GM19099 (cell line): ENCODE results near the gene FAM83D.

Experiments
- POLR2A ChIP-seq: IDR thresholded peaks from 3 replicates; pipeline ENCODE4 v1.6.1; 2011; ENCODE audit warnings: low read depth; ENCODE audit not compliant: insufficient read length; ENCODE audit errors: extremely low read depth

The FAM83D gene

DNA sequence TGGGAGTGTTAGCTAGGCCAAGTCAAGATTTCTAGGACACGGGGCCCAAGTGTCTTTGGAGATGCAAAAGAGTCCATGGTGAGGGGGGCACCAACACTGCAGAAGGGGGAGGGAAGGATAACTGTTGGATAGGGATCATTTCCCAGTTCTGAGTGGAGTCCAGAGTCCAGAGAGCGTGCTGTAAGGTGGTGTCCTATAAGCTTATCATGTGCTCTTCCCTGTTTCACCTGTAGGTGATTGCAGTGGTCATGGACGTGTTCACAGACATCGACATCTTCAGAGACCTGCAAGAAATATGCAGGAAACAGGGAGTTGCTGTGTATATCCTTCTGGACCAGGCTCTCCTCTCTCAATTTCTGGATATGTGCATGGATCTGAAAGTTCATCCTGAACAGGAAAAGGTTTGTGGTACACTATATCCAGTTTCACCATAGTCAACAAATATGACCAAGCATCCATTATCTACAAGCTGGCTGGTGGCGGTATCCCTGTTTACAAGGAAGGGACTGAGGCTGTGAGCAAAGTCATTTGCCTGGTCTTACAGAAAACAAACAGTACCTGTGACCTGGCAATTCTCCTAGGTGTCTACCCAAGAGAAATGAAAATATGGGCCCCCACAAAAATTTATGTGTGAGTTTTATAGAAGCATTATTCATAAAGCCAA lies 15.6 kb downstream of the FAM83D start:
- no peak for TF ChIP-seq POLR2A

DNA sequence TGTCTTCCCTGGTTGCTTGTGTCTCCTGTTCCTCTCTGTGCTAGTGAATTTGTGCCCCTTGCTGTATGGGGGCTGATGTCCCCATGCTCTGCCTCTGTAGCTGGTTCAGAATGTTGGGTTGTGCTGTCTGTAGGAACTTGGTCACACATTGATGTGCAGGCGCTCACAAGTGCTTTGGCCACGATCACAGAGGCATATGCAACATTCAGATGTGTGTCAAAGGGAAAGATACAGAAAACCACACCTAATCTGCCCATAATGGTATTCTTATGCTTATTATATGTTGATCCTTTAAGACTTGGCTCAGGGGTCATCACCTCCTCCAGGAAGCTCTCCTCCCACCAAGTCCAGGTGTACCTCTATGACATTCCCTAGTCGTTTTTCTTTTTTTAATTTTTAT lies 18.8 kb downstream of the FAM83D start:
- TF ChIP-seq POLR2A, result no peak

DNA sequence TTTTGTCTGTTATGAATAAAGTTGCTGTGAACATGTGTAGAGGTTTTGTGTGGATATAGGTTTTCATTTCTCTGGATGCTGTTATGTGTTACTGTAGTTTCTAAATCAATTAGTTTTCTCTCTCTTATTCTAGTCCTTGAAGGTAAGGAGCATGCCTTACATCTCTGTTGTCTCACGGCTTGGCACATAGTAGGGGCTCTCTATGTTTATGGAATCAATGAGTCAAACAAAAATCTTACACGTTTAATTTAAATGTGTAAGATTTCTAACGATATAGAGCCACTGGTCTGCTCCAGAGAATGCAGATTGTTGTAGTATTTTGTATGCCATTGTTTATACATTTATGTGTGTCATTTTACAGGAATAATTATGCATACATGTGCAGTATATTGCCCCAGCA lies 20.6 kb downstream of the FAM83D start:
- TF ChIP-seq POLR2A, result no peak

DNA sequence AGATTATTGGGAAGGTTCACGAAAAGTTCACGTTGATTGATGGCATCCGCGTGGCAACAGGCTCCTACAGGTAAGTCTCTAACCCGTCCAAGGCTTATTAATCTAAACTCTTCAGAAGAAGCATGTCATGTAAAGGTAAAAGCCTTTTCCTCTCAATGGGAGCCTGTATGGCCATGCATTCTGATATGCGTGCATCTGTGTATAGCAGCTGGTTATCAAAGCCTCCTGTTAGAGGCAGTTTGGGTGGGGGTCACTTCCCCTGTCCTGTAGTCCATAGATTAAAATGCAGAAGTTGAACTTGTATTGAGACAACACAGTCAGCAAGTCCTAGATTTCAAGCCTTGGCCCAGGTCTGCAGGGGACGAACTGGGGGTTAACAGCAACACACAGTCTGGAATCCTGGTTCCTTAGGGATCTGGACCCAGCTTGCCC lies 21.7 kb downstream of the FAM83D start:
- no peak for TF ChIP-seq POLR2A

DNA sequence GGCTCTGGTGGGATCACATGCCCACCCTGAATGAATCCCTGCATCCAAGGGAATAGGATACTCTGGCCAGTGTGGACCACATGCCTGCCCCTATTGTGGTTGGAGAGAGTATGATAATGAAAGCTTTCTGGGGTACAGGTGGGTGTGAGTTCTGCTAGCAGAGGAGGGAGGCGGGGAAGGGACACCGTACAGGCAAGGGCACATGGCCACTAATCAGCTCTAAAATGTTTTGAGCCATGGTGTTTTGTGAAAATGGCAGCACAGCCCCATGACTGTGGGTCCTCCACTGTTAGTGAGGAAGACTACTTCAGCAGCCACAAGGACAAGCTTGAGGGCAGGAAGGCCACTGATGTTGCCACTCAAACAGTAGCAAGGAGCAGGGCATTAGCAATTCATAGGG lies 24.0 kb downstream of the FAM83D start:
- no peak for TF ChIP-seq POLR2A

DNA sequence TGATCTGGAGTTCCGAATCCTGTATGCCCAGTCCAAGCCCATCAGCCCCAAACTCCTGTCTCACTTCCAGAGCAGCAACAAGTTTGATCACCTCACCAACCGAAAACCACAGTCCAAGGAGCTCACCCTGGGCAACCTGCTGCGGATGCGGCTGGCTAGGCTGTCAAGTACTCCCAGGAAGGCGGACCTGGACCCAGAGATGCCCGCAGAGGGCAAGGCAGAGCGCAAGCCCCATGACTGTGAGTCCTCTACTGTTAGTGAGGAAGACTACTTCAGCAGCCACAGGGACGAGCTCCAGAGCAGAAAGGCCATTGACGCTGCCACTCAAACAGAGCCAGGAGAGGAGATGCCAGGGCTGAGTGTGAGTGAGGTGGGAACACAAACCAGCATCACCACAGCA lies 25.4 kb downstream of the FAM83D start:
- TF ChIP-seq POLR2A, result no peak

DNA sequence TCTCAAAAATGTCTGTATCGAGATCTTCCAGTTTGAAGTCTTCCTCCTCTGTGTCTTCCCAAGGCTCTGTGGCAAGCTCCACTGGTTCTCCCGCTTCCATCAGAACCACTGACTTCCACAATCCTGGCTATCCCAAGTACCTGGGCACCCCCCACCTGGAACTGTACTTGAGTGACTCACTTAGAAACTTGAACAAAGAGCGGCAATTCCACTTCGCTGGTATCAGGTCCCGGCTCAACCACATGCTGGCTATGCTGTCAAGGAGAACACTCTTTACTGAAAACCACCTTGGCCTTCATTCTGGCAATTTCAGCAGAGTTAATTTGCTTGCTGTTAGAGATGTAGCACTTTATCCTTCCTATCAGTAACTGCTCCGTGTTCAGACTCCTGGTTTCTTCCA lies 25.9 kb downstream of the FAM83D start:
- TF ChIP-seq POLR2A, result no peak

DNA sequence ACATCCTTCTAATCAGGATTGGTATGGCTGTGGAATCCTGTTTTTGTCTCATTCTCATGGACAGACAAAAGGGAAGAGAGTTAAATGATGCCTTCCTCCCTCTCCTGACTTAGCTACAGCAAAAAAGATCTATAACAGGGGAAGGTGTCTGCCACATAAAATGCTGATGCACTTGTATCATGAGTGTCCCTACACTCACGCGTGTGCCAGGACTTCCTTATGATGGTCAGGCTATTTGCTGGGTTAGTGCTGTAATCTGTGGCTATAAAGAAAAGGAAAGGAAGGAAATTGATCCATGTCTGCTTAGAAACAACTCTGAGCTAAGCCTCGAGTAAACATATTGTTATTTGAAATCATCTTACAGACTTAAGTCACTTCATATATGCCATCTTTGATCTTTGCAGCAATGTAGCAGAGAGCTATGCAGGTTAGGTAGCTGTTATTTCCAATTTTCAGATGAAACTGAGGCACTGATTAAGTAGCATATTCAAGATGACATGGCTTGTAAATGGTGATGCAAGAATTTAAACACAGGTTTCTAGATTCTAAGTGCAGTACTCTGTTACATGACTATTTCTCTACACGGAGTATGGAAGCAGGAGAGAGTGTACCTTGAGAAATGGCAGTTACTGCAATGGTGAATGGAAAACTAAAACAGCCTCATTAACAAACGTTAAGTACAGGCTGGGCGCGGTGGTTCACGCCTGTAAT lies 27.6 kb downstream of the FAM83D start:
- no peak for TF ChIP-seq POLR2A

DNA sequence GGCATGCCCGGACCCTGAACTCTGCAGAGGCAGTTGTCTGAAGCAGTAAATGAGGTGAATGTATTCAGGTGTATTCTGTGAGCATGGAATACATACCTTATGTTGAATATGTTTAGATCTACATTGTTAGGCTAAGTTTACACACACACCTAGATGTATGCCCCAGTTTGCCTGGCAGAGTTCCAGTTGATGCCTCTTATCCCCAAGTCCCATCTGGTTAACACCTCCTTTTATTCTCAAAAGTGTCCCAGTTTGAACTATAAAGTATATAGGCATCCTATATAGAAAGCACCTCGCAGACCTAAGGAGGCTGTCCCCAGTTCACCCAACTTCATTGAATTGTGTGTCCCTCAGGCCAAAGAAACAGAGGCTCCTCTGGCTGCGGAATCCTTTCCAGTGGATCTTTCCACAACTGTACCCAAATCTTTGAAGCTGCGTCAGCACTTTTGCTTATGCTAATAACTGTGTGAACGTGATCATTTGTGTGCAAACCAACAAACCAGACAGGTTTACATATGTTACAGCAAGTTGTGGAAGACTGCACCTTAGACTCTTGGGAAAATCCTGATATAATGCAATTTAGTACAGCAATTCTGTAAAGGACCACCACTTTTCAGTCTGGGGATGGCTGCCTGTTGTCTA lies 31.1 kb downstream of the FAM83D start:
- no peak for TF ChIP-seq POLR2A

DNA sequence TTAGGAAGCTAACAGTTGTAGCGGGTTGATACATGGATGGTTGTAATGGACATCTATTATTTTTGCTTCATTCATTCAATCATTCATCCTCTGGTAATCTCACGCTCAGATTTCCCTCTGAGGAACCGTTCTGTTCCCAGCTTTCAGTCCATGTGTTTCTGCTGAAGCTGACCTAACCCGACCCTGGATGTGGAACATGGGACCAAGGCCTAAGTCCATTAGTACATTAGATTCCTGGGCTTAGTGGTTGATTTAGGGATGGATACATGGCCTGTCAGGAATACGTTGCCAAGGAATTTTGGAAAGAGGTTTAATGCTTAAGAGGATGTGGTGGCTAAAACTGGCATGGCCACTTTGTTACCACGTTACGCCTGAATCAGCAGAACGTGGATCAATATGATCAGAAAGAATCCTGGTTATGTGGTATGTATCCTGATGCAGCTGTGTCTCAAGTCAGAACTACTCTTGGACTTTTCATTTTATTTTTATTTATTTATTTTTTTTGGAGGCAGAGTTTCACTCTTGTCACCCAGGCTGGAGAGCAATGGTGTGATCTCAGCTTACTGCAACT lies 31.8 kb downstream of the FAM83D start:
- no peak for TF ChIP-seq POLR2A

DNA sequence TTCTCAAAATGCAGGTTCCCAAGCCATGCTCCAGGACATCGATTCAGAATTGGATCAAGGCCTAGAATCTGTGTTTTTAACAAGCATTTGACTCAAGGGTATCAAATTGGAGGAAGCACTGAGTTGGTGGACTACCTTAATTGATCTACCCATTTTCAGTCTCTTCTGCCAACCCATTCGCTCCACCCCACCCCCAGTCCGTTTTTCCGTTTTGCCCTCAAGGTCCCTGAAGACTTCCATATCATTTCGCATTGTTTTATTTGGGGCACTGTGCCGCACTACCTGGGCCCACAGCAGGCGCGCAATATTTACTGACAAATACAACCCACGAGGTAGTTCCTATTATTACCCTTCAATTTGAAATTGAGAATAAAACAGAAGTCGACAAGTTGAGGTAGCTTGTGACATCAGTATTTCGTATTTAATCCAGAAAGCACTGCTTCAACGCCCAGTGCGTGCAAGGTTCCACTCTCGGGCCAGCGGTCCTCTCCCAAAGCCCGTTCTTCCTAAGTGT lies 35.4 kb downstream of the FAM83D start:
- TF ChIP-seq POLR2A, result no peak

DNA sequence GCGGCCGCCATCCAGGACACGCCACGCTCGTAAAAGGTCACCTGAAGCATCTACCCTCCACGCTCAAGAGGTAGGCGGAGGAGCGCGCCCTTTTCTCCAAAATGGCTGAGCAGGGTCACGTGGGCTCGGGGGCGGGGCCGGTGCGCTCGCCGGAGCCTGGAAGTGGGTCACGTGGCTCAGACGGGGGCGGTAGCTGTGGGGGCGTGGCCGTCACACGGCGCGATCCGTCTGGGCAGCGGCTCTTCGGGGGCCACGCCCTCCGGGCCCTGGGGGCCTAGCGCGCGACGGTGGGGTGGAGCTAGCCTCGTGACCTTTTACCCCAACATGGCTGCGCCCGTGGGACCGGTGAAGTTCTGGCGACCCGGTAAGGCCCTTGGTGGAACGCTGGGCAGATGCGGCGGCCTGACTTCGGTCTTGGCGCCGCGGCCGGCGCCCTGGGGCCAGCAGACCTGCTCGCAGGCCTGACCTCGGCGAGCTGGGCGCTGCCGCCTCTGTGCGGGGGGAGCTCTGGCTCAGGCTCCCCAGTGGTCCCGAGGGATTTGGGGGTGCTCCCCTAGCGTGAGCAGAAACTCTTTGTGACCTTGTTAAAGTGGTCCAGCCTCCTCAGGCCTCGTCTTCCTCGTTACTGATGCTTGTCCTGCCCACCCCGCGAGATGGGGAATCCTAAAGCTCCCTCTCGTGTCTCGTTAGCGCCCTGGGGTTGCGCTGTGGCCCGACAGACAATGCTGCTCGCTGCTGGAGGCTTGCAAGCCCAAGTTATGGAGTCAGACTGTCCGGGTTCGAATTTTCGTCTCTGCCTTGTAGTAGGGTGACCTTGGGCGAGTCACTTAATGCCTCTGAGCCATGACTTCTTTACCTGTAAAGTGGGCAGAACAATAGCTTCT lies 36.1 kb downstream of the FAM83D start, which contains the start of gene DHX35:
Gene DHX35, plus strand, starts transcription at position 301 of the 884 bp plus-strand sequence. Its CDS starts 24 bp downstream, at position 325.
- TF ChIP-seq POLR2A, result peak; percentile 78

DNA sequence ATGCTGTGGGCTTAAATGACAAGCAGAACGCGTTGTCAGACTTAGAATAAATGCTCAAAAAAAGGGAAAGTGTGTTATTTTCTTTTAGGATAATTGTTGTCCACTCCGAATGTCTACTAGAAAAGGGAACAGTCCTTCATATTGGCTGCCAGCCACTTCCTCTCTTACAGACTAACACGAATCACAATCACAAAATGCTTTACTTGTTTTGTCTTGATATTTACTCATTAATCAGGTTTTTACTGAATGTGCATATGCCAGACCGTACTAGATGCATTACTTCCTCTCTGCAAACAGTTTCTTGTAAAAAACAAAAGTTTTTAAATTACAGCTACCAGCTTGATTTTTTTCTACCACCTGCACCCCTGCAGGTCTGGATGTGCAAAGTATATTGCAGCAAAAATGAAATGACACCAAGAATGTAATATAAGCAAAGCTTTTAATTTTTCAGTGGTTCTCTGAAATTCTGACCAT lies 36.7 kb downstream of the FAM83D start:
- no peak for TF ChIP-seq POLR2A

DNA sequence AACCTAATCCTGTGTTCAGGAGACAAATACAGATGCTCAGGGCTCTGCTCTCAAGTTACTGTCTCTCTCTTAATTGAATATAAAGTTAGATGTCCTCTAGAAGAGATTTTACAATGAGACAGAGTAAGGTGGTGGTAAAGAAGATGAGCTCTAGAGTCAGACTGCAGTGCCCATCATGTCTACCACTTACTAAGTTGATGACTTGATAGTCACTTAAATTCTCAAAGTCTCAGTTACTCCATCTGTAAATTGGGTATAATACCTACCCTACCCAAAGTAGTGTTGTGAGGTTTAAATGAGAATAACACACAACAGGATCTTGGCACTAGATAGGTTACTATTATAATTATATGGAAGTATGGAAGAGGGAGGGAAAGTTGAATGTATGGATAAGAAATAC lies 37.5 kb downstream of the FAM83D start:
- TF ChIP-seq POLR2A, result no peak

DNA sequence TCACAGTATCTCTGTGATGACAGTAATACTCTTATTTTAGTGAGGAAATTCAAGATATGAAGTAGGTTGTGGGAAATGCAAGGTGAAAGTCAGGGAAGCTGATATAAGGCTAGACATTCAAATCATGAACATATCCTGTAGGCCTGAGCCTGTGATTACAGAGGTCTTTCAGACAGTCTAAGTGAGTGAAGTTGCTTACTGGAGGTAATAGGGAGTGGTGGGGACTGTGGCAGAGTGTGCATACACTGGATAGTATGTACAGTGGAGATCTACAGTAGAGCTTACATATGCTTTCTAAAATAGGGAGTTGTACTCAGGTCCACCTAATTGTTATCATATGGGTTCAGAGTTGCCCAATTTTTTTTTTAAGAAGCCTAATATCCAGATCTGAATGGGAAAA lies 39.0 kb downstream of the FAM83D start:
- no peak for TF ChIP-seq POLR2A

DNA sequence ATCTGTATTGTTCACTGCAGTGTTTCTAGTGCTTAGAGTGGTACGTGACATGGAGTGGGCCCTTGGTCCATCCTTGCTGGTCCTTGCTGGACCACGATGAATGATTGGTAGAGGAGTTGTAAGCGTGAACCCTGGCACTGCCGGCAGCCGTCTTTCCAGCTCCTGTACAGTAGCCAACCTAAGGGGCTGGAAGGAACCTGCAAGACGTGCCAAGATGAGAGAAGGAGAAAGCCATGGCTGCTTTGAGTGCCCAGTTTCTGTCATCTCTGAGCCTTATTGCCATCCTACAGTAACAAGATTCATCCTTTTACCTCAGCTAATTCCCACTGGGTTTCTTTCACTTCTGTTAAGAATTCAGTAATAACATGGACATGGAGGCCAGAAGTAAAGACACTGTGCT lies 41.9 kb downstream of the FAM83D start:
- TF ChIP-seq POLR2A, result no peak
